HK-2 (cell line): ENCODE measurements around the gene HIVEP2.

Experiments used
- DNase-seq: peaks from one replicate; pipeline ENCODE4 v3.0.0-alpha.2; 2018; ENCODE audit not compliant: unreplicated experiment

HIVEP2 gene

DNA sequence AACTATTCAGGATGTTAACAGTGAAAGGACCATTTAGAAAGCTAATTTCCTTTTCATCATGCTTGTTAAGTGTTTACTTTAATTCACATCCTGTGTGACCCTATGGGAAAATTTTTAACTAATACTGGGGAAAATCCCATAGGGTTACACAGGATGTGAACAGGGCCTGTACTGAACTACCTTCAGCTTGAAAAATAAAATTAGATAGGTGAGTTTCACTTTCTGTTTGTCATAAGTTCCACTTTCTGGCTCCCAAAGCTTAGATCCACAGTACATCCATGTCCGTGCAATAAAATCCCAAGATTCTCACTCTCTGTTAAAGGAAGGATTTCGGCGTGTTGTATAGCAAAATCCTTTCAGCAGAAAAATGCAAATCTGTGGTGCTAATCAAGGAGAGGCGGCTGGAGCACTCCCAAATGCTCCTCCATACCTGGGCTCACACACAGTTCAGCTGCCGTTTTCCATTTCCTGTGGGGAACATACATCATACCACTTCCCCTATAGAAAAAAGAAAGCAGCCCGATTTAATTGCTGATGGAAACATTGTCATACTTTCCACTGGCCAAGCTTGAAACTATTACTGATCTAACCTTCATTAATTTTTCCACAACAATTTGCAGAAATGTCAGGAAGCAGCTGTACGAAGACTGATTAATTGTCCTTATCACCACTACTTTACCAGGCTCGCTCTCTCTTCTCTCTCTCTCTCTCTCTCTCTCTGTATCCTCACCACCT is 125.2 kb downstream of the HIVEP2 start:
- DNase-seq = no peak

DNA sequence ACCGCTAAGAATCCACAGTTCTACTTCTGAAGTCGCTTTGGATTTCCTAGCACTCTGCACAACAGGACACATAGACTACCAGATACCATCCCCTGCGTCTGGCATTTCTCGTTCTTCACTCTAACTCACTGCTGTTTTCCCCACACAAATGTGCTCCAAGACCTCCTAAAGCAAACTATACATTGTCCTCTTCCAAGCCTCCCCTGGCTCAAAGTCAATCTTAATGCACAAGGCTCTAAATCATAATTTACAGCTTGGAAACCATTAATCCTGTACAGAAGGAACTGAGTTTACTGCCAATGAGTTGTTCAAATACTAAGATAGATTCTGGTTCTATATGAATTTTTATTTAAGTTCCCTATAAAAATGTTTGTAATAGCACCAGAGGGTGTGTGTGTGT is 128.5 kb downstream of the HIVEP2 start:
- no peak for DNase-seq

GRCh38 chr6:142816031-142816430 is 128.9 kb downstream of the HIVEP2 start:
- DNase-seq = no peak

GRCh38 chr6:142811923-142812322 is 133.1 kb downstream of the HIVEP2 start:
- DNase-seq = no peak

GRCh38 chr6:142810952-142811514 is 133.9 kb downstream of the HIVEP2 start:
- DNase-seq = no peak

DNA sequence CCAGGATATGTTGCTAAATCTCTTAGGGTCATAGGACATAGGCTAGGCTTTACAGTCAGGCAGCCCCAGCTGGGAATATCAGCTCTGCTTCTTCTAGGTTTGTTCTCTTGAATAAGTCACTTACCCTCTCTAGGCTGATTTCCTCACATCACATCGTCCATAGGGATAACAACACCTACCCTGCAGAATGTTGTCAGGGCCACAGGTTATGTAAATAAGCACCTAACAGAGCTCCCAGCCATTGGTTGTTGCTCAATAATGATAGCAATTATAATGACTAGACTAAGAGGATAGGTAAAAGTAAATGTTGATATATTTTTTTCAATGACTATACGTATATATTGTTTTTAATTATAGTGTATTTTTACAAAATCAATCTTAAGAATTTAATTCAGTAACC is 135.0 kb downstream of the HIVEP2 start:
- DNase-seq = no peak

DNA sequence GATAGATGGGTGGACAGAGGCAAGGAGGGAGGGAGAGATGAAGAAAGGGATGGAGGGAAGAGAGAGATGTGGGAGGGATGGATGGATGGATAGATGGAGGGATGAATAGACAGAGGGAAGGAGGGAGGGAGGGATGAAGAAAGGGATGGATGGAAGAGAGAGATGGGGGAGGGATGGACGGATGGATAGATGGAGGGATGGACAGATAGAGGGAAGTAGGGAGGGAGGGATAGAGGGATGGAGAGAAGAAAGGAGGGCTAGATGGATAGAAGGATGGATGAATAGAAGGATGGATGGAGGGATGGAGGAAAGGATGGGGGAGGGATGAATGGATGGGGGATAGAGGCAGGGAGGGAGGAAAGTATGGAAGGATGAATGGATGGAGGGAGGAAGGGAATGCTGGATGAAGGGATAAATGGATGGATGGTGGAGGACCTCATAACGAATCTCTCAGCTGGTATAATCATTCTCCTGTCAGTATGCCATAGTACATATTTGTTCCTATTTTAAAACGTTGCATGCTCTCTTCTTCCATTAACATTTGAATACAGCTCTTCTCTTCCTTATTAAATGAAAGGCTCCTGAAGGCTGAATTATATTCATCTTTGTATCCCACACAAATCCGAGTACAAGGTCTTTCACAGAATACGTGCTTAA is 136.4 kb downstream of the HIVEP2 start:
- DNase-seq = no peak

DNA sequence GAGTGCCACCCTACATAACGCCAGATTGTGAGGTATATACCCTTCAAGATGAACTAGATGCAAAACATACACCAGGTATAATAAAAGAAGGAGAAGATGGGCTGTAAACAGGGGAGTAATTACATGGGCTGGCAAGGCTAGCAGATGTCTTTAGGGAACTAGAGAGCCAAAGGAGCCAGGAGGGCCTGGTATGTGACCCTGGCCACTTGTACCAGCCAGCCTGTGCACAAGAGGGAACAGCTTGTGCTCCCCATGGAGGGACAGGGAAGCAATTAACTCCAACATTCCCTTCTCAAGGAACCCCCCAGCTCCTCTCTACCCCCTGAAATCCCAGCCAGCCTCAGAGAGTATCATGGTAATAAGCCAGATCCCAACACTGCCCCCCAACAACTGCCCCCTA is 139.9 kb downstream of the HIVEP2 start:
- DNase-seq = no peak

GRCh38 chr6:142804490-142804889 is 140.5 kb downstream of the HIVEP2 start:
- DNase-seq = no peak

- DNase-seq = no peak
These were observed 141.4 kb downstream of the HIVEP2 start for GRCh38 chr6:142803495-142804058.

GRCh38 chr6:142803032-142803431 is 141.9 kb downstream of the HIVEP2 start:
- no peak for DNase-seq

- DNase-seq = peak; percentile 71
These were observed 142.9 kb downstream of the HIVEP2 start for GRCh38 chr6:142802124-142802523.

DNA sequence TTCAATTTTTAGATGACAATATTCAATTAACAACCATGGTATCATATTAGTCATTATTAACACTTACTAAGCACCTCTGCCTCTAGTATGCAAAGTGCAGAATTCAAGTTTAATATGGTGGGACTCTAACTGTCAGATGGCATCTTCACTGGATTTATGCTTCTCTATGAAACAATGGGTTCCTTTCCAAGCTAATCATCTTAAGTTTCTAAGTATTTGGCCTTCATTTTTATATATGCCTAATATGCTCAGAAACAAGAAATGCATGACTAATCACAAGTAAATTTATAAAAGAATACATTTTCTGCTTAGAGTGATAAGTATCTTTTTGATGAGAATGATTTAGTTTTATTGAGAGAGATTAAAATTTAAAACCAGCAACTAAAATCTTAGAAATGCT is 144.7 kb downstream of the HIVEP2 start:
- no peak for DNase-seq

DNA sequence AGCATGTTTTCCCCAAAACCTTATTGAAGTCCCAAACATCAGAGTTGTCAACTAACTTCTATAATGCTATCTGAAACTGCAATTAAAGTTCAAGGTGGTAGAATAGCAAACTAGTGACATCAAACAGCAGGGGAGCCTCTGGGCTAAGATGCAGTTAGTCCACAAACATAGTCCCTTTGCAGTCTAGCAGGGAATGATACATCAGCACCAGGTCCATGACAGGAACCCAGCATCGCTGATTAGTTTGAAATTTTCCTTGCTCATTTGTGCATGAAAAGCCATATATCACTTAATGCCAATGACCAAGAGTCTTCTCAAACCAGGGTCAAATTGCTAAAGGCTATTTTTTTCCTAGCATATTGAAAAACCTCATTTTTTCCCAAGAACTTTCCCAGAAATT is 145.3 kb downstream of the HIVEP2 start:
- DNase-seq = no peak

GRCh38 chr6:142797159-142797558 is 147.8 kb downstream of the HIVEP2 start:
- DNase-seq = no peak

- no peak for DNase-seq
These were observed 148.4 kb downstream of the HIVEP2 start for GRCh38 chr6:142796571-142796970.

DNA sequence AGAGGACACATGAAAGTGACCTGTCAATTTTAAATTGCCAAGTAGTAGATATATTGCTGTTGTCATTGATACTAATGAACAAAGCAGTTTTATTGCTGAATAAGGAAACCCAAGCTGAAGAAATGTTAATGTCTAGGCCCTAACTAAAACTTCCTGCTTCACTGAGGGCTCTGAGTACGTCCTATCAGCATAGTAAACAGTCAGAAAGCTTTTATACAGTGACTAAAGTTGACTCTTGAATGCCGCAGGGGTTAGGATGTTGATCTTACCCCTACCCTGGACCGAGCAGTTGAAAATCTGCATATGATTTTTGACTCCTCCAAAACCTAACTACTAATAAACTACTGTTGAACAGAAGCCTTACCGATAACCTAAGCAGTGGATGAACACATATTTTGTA is 149.0 kb downstream of the HIVEP2 start:
- DNase-seq = no peak

DNA sequence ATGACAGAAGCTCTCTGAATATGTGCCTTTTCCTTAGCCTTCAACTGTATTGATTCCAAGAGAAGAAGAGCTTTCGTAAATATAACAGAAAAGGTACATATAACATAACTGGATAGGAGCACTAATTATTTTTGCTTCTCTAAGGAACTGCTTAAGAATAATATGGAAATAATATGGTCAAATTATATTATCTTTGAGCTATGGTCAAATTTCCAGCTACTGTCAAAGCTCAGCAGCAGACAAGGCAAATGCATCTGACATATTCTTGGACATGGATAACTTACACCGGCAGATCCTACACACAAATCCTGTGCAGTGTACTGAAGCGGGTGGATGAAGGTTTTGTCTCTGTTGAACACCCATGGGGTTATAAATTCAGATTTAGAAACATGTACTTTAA is 150.6 kb downstream of the HIVEP2 start:
- no peak for DNase-seq

- no peak for DNase-seq
These were observed 154.7 kb downstream of the HIVEP2 start for GRCh38 chr6:142790257-142790656.

DNA sequence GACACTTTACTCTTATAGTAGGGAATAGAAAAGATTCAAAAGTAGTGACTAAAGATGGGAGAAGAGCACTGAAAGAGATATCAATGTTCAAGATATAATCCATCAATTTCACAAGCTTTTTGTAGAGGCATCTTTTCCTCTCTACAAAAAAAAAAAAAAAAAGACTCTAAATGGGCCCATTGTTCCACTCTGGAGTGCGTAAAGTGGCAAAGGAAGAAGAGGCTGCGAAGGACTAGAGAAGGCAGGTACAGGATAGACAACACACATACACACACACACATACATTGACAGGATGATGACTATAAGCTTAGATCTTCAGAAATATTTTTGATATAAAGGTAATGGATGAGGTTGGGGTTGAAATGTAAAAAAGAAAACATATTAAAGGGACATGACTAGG is 157.6 kb downstream of the HIVEP2 start:
- DNase-seq = no peak

DNA sequence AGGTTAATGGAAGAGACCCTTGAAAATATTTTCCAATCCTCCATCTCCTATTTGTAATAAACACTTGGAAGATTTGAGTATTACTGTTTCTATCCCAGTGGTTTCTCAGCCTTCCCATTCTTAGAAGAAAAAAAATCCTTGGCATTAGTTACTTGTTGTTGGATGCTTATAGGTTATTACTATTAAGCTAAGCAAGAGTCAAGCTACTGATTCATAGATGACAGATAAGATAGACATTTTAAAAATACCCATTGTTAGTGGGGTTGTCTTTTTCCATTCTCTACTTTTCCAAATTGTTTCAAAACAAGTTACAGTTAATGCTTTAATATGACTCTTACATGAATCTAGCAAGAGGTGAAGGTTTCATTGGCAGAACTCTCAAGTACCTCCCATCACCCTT is 158.5 kb downstream of the HIVEP2 start:
- DNase-seq = no peak

DNA sequence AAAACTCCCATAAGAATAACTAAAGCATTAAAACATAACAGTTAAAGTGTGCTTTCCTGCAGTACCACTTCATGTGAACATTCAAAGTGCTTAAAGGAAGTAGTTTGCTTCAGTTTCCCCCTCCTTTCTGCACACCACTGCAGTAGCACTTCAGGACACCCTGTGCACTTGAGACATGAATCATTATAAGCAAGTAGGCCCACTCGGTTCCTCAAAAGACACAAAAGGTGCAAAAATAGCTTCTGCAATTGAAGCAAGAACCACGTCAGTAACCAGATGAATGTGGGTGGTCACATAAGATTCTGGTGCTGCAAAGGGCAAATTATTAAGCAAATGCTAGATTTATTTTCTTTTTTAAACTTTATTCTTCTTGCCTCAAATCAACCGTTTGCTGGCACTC is 160.6 kb downstream of the HIVEP2 start:
- DNase-seq = no peak

DNA sequence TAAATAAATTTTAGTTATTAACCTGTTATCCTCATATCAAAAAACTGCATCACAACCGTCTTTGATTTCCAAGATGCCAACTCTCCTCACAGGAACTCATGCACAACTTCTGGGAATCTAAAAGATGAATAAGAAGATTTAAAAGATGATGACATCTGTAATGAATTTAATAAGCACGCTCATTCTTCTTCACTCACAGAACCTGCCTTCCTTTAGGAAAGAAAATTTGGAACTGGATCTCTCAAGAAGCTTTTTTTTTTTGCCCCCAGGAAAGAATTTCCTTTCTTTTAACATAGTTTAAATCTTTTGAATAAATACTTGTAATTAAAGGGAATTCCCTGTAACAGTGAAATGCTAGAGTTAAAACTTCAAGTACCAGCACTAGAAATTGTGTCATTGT is 161.5 kb downstream of the HIVEP2 start:
- DNase-seq = no peak
